ENCODE measurements around the gene C17orf107. TPM values are rescaled to one million over a fixed set of nuclear protein-coding genes. Genes with fewer than 3 reads are reported as not detected.

The C17orf107 gene
- total RNA-seq, 1 donor from 2014 or later, result 1.8 TPM

GRCh38 chr17:4892499-4893221 is 6.7 kb upstream of the C17orf107 start:
- TF ChIP-seq, protein P1, sequence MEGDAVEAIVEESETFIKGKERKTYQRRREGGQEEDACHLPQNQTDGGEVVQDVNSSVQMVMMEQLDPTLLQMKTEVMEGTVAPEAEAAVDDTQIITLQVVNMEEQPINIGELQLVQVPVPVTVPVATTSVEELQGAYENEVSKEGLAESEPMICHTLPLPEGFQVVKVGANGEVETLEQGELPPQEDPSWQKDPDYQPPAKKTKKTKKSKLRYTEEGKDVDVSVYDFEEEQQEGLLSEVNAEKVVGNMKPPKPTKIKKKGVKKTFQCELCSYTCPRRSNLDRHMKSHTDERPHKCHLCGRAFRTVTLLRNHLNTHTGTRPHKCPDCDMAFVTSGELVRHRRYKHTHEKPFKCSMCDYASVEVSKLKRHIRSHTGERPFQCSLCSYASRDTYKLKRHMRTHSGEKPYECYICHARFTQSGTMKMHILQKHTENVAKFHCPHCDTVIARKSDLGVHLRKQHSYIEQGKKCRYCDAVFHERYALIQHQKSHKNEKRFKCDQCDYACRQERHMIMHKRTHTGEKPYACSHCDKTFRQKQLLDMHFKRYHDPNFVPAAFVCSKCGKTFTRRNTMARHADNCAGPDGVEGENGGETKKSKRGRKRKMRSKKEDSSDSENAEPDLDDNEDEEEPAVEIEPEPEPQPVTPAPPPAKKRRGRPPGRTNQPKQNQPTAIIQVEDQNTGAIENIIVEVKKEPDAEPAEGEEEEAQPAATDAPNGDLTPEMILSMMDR (conservative IDR thresholded peaks at IDR 0.05), result no peak
- Mint-ChIP-seq H3K27ac (ENCODE audit: unreplicated experiment) (no peak overlapping the region), H3K9me3 (no peaks in the 10 kb centered on the region), H3K4me1 (no peaks in the 10 kb centered on the region), H3K36me3 (ENCODE audit: low read depth) (no peaks in the 10 kb centered on the region), H3K4me3 (no peak overlapping the region), H3K27me3 (ENCODE audit: low read depth) (no peaks in the 10 kb centered on the region)
- DNase-seq (ENCODE audit: low read depth, low spot score), result no peak

- H3K9me3 Mint-ChIP-seq, result no peaks in the 10 kb centered on the region
- peaks cover under 1% of the 10 kb centered on the region for H3K4me1 Mint-ChIP-seq
- H3K36me3 Mint-ChIP-seq (ENCODE audit: low read depth), result no peaks in the 10 kb centered on the region
- H3K4me3 Mint-ChIP-seq, result no peak overlapping the region
- TF ChIP-seq, protein P1 (conservative IDR thresholded peaks at IDR 0.05), result no peak
- DNase-seq (ENCODE audit: low read depth, low spot score), result no peak
- no peak overlapping the region for H3K27ac Mint-ChIP-seq (ENCODE audit: unreplicated experiment)
- no peaks in the 10 kb centered on the region for H3K27me3 Mint-ChIP-seq (ENCODE audit: low read depth)
Observed at GRCh38 chr17:4893272-4893671, 6.1 kb upstream of the C17orf107 start.

GRCh38 chr17:4893721-4894560 is 5.4 kb upstream of the C17orf107 start:
- no peak for DNase-seq (ENCODE audit: low read depth, low spot score)
- H3K9me3 Mint-ChIP-seq, result no peaks in the 10 kb centered on the region
- peaks cover 3% of the 10 kb centered on the region for H3K27me3 Mint-ChIP-seq (ENCODE audit: low read depth)
- TF ChIP-seq, protein P1 (conservative IDR thresholded peaks at IDR 0.05), result no peak
- H3K4me1 Mint-ChIP-seq, result peaks cover 4% of the 10 kb centered on the region
- no peaks in the 10 kb centered on the region for H3K36me3 Mint-ChIP-seq (ENCODE audit: low read depth)
- no peak overlapping the region for H3K27ac Mint-ChIP-seq (ENCODE audit: unreplicated experiment)
- H3K4me3 Mint-ChIP-seq, result no peak overlapping the region

- TF ChIP-seq, protein P1 (conservative IDR thresholded peaks at IDR 0.05), result no peak
- Mint-ChIP-seq H3K36me3 (ENCODE audit: low read depth) (no peaks in the 10 kb centered on the region), H3K27ac (ENCODE audit: unreplicated experiment) (no peak overlapping the region)
Observed at GRCh38 chr17:4895121-4895520, 4.2 kb upstream of the C17orf107 start.

DNA sequence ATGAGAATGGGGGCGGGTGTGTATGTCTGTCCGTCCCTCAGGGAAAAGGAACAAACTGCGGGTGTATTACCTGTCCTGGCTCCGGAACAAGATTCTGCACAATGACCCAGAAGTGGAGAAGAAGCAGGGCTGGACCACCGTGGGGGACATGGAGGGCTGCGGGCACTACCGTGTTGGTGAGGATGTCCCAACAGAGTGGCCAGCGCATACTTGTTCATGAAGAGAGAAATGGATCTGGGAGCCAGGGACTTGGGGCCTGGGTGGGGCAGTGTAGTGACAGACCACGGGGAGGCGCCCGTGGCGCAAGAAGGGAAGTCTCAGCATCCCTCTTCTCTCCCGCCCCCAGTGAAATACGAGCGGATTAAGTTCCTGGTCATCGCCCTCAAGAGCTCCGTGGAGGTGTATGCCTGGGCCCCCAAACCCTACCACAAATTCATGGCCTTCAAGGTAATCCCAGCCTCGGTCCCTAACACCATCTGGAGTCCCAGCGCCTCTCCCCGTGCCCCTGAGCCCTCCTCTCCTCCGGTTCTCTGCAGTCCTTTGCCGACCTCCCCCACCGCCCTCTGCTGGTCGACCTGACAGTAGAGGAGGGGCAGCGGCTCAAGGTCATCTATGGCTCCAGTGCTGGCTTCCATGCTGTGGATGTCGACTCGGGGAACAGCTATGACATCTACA is 3.5 kb upstream of the C17orf107 start:
- no peaks in the 10 kb centered on the region for H3K36me3 Mint-ChIP-seq (ENCODE audit: low read depth)
- peaks cover 4% of the 10 kb centered on the region for H3K4me1 Mint-ChIP-seq
- TF ChIP-seq, protein P1 (conservative IDR thresholded peaks at IDR 0.05), result no peak
- peaks cover 8% of the 10 kb centered on the region for H3K27me3 Mint-ChIP-seq (ENCODE audit: low read depth)
- DNase-seq (ENCODE audit: low read depth, low spot score), result no peak
- H3K27ac Mint-ChIP-seq (ENCODE audit: unreplicated experiment), result no peak overlapping the region
- H3K4me3 Mint-ChIP-seq, result no peak overlapping the region
- no peaks in the 10 kb centered on the region for H3K9me3 Mint-ChIP-seq

More at GRCh38 chr17:4895121-4895520, 4.2 kb upstream of the C17orf107 start:
- H3K4me3 Mint-ChIP-seq, result no peak overlapping the region
- no peaks in the 10 kb centered on the region for H3K9me3 Mint-ChIP-seq
- H3K4me1 Mint-ChIP-seq, result peaks cover 4% of the 10 kb centered on the region
- no peak for DNase-seq (ENCODE audit: low read depth, low spot score)
- peaks cover 8% of the 10 kb centered on the region for H3K27me3 Mint-ChIP-seq (ENCODE audit: low read depth)
